ENCODE measurements around the gene KCNIP3. TPM values are rescaled to one million over a fixed set of nuclear protein-coding genes. Genes with fewer than 3 reads are reported as not detected.

KCNIP3 gene
- total and polyA plus RNA-seq, 8 donors: 3.2 to 12.6 (median 7.7) TPM

Other genes with a start within 250 kb of the KCNIP3 start
- gene MRPS5, start 175.5 kb upstream of the KCNIP3 start, total RNA-seq: 10 to 100 TPM; 46.7 to 50.5 TPM
- 100 to 1,000 TPM in 1 of 6 donors, 10 to 100 TPM in 5; 72.7 to 101 (median 87.6) TPM for gene MRPS5, start 175.5 kb upstream of the KCNIP3 start, polyA plus RNA-seq (ENCODE audit: insufficient read length in 6 of 6)
- 10 to 100 TPM; 12.9 to 15.6 TPM for gene ZNF514, start 137.5 kb upstream of the KCNIP3 start, total RNA-seq
- gene ZNF514, start 137.5 kb upstream of the KCNIP3 start, polyA plus RNA-seq (ENCODE audit: insufficient read length in 6 of 6): 10 to 100 TPM; 27.9 to 50.5 (median 45.5) TPM
- gene ZNF2, start 131.5 kb upstream of the KCNIP3 start, total RNA-seq: 1 to 10 TPM; 4.1 to 4.9 TPM
- gene ZNF2, start 131.5 kb upstream of the KCNIP3 start, polyA plus RNA-seq (ENCODE audit: insufficient read length in 6 of 6): 1 to 10 TPM; 7.9 to 9.1 (median 8.5) TPM
- 1 to 10 TPM; 4.3 to 5.0 TPM for gene ZNF892, start 89.8 kb upstream of the KCNIP3 start, total RNA-seq
- 1 to 10 TPM; 4.6 to 5.6 (median 5.1) TPM for gene ZNF892, start 89.8 kb upstream of the KCNIP3 start, polyA plus RNA-seq (ENCODE audit: insufficient read length in 6 of 6)
- 10 to 100 TPM in 1 of 2 donors, 1 to 10 TPM in 1; 5.6 to 16.4 TPM for gene PROM2, start 22.9 kb upstream of the KCNIP3 start, total RNA-seq
- gene PROM2, start 22.9 kb upstream of the KCNIP3 start, polyA plus RNA-seq (ENCODE audit: insufficient read length in 6 of 6): 10 to 100 TPM in 5 of 6 donors, 1 to 10 TPM in 1; 9.9 to 15.9 (median 15.3) TPM
- 10 to 100 TPM; 23.6 to 26.8 TPM for gene FAHD2A, start 105.4 kb downstream of the KCNIP3 start, total RNA-seq
- gene FAHD2A, start 105.4 kb downstream of the KCNIP3 start, polyA plus RNA-seq (ENCODE audit: insufficient read length in 6 of 6): 10 to 100 TPM; 32.4 to 42.3 (median 39.2) TPM
- not detected for gene TRIM43B, start 187.4 kb downstream of the KCNIP3 start, total RNA-seq
- gene TRIM43B, start 187.4 kb downstream of the KCNIP3 start, polyA plus RNA-seq (ENCODE audit: insufficient read length in 6 of 6): not detected

Data from left lung (tissue), 8 donors.